Stimulated activated CD4-positive, alpha-beta T cell treated with anti-CD3 and anti-CD28 coated beads, Interleukin-4, amount 100 ng/mL, for 48 hours (primary cell): ENCODE results near the gene TRIM64C.
"Not testable (repeated sequence)": the region's sequence is repeated elsewhere in the genome, so short reads cannot be mapped to it uniquely, and the experiment has no call there.

Experiments used
- DNase-seq, 2 donors: peaks; one replicate each; pipeline ENCODE4 v3.0.0-alpha.2; 2020; ENCODE audit warnings: low read depth in 2 of 2

The TRIM64C gene

GRCh38 chr11:49059012-49059411 lies at the start of gene TRIM64C:
Gene TRIM64C (minus strand): TSS chr11:49059112. CDS start chr11:49059112, 0 bp downstream.
- not testable (repeated sequence) for DNase-seq

GRCh38 chr11:49102356-49102755 lies 43.4 kb upstream of the TRIM64C start:
- not testable (repeated sequence) for DNase-seq

GRCh38 chr11:49069897-49070296 lies 11.0 kb upstream of the TRIM64C start:
- DNase-seq = not testable (repeated sequence)

GRCh38 chr11:49049821-49050220 lies 9.1 kb downstream of the TRIM64C start:
- DNase-seq = not testable (repeated sequence)

- not testable (repeated sequence) for DNase-seq
Measured at GRCh38 chr11:49048229-49048628, 10.7 kb downstream of the TRIM64C start.

GRCh38 chr11:49028523-49028922 lies 30.4 kb downstream of the TRIM64C start, which contains the start of gene TRIM49B:
Gene TRIM49B (plus strand): TSS chr11:49028823. CDS start chr11:49031600, 2,777 bp downstream.
- DNase-seq = not testable (repeated sequence)
